Left ventricle myocardium inferior (tissue), 1 donor: ENCODE data around the gene BPIFB6. TPM values are rescaled to one million over a fixed set of nuclear protein-coding genes. Genes with fewer than 3 reads are reported as not detected.

Source experiments
- DNase-seq: peaks from one replicate; pipeline ENCODE4 v3.0.0-alpha.2; 2020
- H3K27ac ChIP-seq: fragments of 200-600 bp; replicated peaks from 2 replicates; pipeline ENCODE4 v1.8.0; 2021
- H3K27me3 ChIP-seq: fragments of 200-600 bp; 2 replicates; pipeline ENCODE4 v1.8.0; 2021; ENCODE audit warnings: low read depth
- H3K36me3 ChIP-seq: fragments of 200-600 bp; 2 replicates; pipeline ENCODE4 v1.8.0; 2021
- H3K4me1 ChIP-seq: fragments of 200-600 bp; 2 replicates; pipeline ENCODE4 v1.8.0; 2021
- H3K4me3 ChIP-seq: fragments of 200-600 bp; 2 replicates; pipeline ENCODE4 v1.8.0; 2021; ENCODE audit warnings: mild to moderate bottlenecking, moderate library complexity
- H3K9me3 ChIP-seq: fragments of 200-600 bp; replicated peaks from 2 replicates; pipeline ENCODE4 v1.8.0; 2021
- intact Hi-C: fragments of 100-400 bp; cut with micrococcal nuclease; formaldehyde crosslinking; loops from one replicate; pipeline ENCODE4 v1.11.0; 2022
- total RNA-seq: library from RNA; stranded (reverse); fragmentation: NEBNext Ultra II Directional; extraction: Animal tissue kit (Norgen Biotek cat#: 25700); gene quantifications from one replicate; pipeline ENCODE4 v1.2.1, GENCODE V29; 2021
- TF ChIP-seq, protein P1 (sequence below): fragments of 200-600 bp; IDR thresholded peaks from 2 replicates; pipeline ENCODE4 v1.8.0; 2021; ENCODE audit warnings: antibody characterized with exemption, mild to moderate bottlenecking, borderline replicate concordance
- donor health status: DM: no; HTN: yes; CAD: no; lungs with severe emphysema.

Gene BPIFB6
- total RNA-seq, 1 donor from 2014 or later = not detected

DNA sequence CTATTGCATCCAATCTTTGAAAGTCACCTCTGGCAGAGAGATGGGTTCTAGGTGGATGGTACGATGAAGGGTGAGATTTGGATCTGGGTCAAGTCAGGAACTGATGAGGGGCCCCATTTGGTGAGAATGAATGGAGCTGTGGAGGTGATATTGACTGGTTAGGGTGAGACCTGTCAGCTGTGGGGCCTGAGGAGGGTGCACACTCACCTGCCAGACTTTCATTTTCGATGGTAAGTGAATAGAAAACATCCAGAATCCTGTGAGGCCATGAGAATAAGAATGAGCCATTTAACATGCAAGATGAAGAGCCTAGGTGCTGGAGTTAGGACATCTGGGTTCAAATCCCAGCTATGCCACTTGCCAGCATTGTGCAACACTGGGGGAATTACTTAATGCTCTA is 34.0 kb upstream of the BPIFB6 start:
- DNase-seq = no peak
- no peak overlapping the region for H3K27ac ChIP-seq
- no peaks in the 10 kb centered on the region for H3K27me3 ChIP-seq
- TF ChIP-seq, protein P1, sequence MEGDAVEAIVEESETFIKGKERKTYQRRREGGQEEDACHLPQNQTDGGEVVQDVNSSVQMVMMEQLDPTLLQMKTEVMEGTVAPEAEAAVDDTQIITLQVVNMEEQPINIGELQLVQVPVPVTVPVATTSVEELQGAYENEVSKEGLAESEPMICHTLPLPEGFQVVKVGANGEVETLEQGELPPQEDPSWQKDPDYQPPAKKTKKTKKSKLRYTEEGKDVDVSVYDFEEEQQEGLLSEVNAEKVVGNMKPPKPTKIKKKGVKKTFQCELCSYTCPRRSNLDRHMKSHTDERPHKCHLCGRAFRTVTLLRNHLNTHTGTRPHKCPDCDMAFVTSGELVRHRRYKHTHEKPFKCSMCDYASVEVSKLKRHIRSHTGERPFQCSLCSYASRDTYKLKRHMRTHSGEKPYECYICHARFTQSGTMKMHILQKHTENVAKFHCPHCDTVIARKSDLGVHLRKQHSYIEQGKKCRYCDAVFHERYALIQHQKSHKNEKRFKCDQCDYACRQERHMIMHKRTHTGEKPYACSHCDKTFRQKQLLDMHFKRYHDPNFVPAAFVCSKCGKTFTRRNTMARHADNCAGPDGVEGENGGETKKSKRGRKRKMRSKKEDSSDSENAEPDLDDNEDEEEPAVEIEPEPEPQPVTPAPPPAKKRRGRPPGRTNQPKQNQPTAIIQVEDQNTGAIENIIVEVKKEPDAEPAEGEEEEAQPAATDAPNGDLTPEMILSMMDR = no peak
- H3K36me3 ChIP-seq = no peaks in the 10 kb centered on the region
- H3K4me1 ChIP-seq = no peaks in the 10 kb centered on the region
- intact Hi-C loops = no loop called here
- no peak overlapping the region for H3K4me3 ChIP-seq
- H3K9me3 ChIP-seq = peaks cover 14% of the 10 kb centered on the region

DNA sequence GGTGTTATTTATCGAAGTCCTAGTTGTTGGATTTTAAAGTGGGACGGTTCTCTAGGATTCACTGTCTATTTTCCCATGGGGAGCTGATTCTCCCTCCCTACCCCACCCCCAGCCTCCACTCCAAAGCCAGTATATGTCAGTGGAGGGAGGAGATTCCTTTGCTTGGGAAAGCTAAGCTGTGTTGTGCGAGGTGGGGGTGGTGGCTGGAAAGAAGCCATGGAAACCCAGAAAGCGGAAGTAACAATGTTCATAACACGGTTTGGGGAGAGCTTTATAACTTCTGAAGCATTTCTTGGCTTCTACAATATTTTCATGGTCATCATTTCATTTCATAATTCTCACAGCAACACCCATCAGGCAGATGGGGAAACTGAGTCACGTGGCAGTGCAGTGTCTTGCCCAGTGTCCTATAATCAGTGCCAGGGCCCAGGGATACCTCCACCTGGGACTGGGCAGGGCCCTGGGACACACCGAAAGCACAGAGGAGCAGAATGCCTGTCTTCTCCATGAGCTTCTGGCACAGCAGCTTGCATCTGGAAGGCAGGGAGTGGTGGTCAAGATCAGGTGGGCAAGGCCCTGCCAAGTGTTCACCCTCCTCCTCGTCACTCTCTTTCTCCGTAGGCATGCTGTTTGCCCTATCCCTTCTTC is 31.7 kb upstream of the BPIFB6 start:
- intact Hi-C loops = no loop called here
- DNase-seq = no peak
- Histone ChIP-seq H3K36me3 (no peaks in the 10 kb centered on the region), H3K27me3 (no peaks in the 10 kb centered on the region), H3K4me1 (no peaks in the 10 kb centered on the region), H3K9me3 (peaks cover 13% of the 10 kb centered on the region), H3K27ac (no peak overlapping the region), H3K4me3 (no peak overlapping the region)
- TF ChIP-seq, protein P1 = no peak

DNA sequence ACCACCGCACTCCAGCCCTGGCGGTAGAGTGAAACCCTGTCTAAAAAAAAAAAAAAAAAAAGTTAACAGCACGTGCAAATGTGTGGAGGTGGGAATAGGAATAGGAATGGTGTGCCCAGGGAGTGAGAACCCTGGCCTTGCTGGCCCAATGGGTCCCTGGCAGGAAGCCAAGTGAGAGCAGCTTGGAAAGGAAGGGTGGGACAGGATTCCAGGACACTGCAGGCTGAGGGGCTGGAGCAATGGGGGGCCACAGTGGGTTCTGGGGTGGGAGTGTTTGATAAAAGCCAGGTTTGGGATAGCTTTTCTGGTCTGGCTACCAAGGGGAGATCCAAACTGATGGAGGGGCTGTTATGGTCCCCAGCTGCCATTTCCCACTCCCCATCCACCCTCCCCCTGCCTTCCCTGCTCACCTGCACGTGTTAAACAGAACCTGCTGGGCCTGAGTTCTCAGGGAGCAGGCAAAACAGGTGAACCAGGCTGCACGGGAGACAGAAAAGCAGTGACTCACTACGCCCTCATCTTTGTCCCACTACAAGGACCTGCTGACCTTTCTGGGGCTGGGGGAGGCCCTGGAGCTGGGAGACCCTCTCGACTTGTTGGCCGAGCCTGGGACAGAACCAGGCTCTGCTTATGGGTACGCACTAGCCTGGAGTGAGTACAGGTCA is 30.5 kb upstream of the BPIFB6 start:
- Histone ChIP-seq H3K4me1 (no peaks in the 10 kb centered on the region), H3K36me3 (no peaks in the 10 kb centered on the region), H3K9me3 (peaks cover 13% of the 10 kb centered on the region), H3K27me3 (no peaks in the 10 kb centered on the region), H3K27ac (no peak overlapping the region), H3K4me3 (no peak overlapping the region)
- DNase-seq = no peak
- intact Hi-C loops = no loop called here
- TF ChIP-seq, protein P1 = no peak

DNA sequence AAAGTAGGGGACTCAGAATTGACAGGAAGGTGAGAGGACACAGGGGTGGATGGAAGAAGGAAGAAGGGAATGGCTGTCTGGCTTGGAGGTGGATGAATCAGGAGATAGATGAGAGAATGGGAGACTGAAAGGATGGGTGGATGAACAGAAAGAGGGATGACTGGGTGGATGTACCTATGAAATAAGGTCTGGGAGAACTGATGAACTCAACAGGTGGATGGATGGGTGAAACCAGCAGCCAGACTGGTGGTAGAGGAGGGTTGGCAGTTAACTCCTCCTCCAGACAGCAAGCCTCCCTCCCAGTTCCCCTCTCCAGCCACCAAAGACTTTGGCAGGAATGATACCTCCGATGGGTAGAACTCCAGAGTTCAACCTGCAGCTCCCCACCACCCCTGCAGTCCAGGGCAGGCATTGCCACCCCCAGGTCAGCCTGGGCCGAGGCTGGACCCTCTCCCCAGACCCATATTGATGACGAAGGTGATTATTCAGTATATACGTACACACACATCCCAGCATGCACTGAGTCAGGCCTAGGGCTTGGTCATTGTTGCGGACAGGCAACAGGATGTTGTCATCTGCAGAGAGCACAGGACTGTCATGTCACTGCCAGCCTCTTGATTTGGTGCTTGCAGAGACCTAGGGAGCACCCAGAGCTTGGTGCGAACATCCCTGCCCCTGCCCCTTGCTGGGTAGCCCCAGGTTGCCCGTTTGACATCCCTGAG is 29.2 kb upstream of the BPIFB6 start:
- Histone ChIP-seq H3K27ac (no peak overlapping the region), H3K4me1 (no peaks in the 10 kb centered on the region), H3K4me3 (no peak overlapping the region), H3K9me3 (peaks cover 11% of the 10 kb centered on the region), H3K27me3 (no peaks in the 10 kb centered on the region), H3K36me3 (no peaks in the 10 kb centered on the region)
- TF ChIP-seq, protein P1 = no peak
- DNase-seq = no peak
- intact Hi-C loops = no loop called here

DNA sequence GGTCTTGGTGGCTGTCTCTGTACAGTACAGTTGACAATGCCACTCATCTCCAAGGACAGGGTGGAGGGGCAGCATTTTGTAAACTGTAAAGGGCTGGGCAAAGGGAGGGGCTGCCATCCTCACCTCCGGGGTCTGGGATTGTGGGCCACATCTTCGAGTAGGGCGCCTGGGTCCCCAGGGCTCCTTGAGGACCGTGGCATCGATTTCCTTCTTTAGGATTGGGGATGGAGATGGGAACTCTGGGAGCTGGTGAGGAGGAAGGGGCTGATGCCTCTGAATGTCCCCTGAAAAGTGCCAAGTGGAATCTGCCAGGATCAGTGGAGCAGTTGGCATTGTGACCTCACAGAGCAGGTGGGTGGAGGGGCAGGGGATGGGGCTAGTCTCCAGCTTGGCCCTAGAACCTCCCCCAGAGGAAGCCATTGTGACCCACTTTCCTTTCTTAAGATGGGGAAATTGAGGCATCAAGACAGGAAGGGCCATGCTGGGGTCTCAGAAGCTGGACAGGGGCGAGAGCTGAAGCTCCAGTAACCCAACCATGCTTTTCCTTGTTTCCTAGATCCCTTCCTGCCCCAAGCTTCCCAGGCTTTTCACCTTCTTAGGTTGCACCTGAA is 27.2 kb upstream of the BPIFB6 start, which contains the start of gene SUN5:
Gene SUN5, minus strand, starts transcription at position 293 of the 611 bp plus-strand sequence. Its CDS starts 93 bp downstream, at position 200.
- TF ChIP-seq, protein P1 = no peak
- no peak within 1 kb of the TSS for H3K4me3 ChIP-seq
- intact Hi-C loops = no loop called here
- no peaks in the 10 kb centered on the region for H3K4me1 ChIP-seq
- H3K36me3 ChIP-seq = no peaks in the 10 kb centered on the region
- H3K27ac ChIP-seq = no peak within 1 kb of the TSS
- H3K27me3 ChIP-seq = no peaks in the 10 kb centered on the region
- no peak for DNase-seq
- peaks cover 11% of the 10 kb centered on the region for H3K9me3 ChIP-seq
